Endothelial cell of umbilical vein (primary cell): ENCODE measurements around the gene HUNK. TPM values are rescaled to one million over a fixed set of nuclear protein-coding genes. Genes with fewer than 3 reads are reported as not detected.

ENCODE experiments used
- BruUV-seq: library from RNA; stranded (reverse); fragments of 400-500 nt; replicated peaks from 2 replicates; lab custom pipeline; 2021; lab: Mats Ljungman, UMichigan
- CTCF ChIA-PET: fragments of 300-600, 350-600 bp; sonication (Branson Sonifier 250); formaldehyde crosslinking; loops from one replicate; lab custom pipeline; 2021; ENCODE audit warnings: antibody characterized with exemption, inconsistent platforms; lab: Charles Lee
- POLR2A ChIA-PET: fragments of 300-600, 350-600 bp; sonication (Branson Sonifier 250); formaldehyde crosslinking; loops from one replicate; lab custom pipeline; 2021; ENCODE audit warnings: antibody characterized with exemption, inconsistent platforms; lab: Charles Lee
- DNase-seq: peaks from one replicate; pipeline ENCODE4 v3.0.0-alpha.2; 2011; ENCODE audit warnings: low read depth, low spot score
- FAIRE-seq: peaks from 2 replicates; lab custom pipeline; 2011; peaks lifted over from hg19 to GRCh38; lab: Jason Lieb, UNC
- H2AFZ ChIP-seq: 2 replicates; pipeline ENCODE4 v1.6.0; 2012; ENCODE audit warnings: low read depth, low read length, control low read depth, inconsistent platforms
- H3K27ac ChIP-seq: 2 replicates; pipeline ENCODE4 v1.5.1; 2011; ENCODE audit warnings: low read depth, mild to moderate bottlenecking, control low read depth, low read length, moderate library complexity; ENCODE audit not compliant: insufficient read depth
- H3K27me3 ChIP-seq, 2 experiments: 2 replicates each; pipeline versions ENCODE4 v1.6.0 to v1.6.1; 2011; ENCODE audit warnings: low read length in 2 of 2, mixed read lengths in 1 of 2; ENCODE audit not compliant: control insufficient read depth in 2 of 2, insufficient read depth in 2 of 2
- H3K36me3 ChIP-seq, 2 experiments: 2 replicates in 1 of 2; 3 replicates in 1 of 2; pipeline ENCODE4 v1.5.1; 2011; ENCODE audit warnings: low read length in 2 of 2, mild to moderate bottlenecking in 1 of 2, moderate library complexity in 1 of 2; ENCODE audit not compliant: control insufficient read depth in 2 of 2, insufficient read depth in 2 of 2; ENCODE audit errors: extremely low read depth in 1 of 2
- H3K4me1 ChIP-seq: 3 replicates; pipeline ENCODE4 v1.5.1; 2011; ENCODE audit warnings: mild to moderate bottlenecking, low read length; ENCODE audit not compliant: control insufficient read depth, insufficient read depth; ENCODE audit errors: extremely low read depth
- H3K4me2 ChIP-seq: 2 replicates; pipeline ENCODE4 v1.6.1; 2011; ENCODE audit warnings: low read length, control low read depth, mixed read lengths; ENCODE audit not compliant: insufficient read depth
- H3K4me3 ChIP-seq, 3 experiments: fragments of 200-600 bp in 1 of 3; sonication (generic), shearing (Covaris generic) in 1 of 3; replicated peaks in 1 of 3; 2 replicates each; pipeline ENCODE4 v1.5.1; 2011 to 2016; ENCODE audit warnings: control low read depth in 3 of 3, low read length in 3 of 3, mild to moderate bottlenecking in 2 of 3, inconsistent platforms in 1 of 3, low read depth in 1 of 3, moderate library complexity in 1 of 3; ENCODE audit not compliant: insufficient read depth in 1 of 3
- H3K79me2 ChIP-seq: 2 replicates; pipeline ENCODE4 v1.6.0; 2012; ENCODE audit warnings: low read length, inconsistent platforms; ENCODE audit not compliant: control insufficient read depth, insufficient read depth
- H3K9ac ChIP-seq: replicated peaks from 2 replicates; pipeline ENCODE3; 2011; ENCODE audit warnings: low read length, control low read depth; ENCODE audit not compliant: insufficient read depth; ENCODE audit errors: extremely low read depth
- H3K9me1 ChIP-seq: replicated peaks from 3 replicates; pipeline ENCODE4 v1.6.0; 2011; ENCODE audit warnings: mild to moderate bottlenecking, low read length; ENCODE audit not compliant: control insufficient read depth, insufficient read depth; ENCODE audit errors: extremely low read depth
- H3K9me3 ChIP-seq: replicated peaks from 2 replicates; pipeline ENCODE4 v1.5.1; 2012; ENCODE audit warnings: low read length, inconsistent platforms; ENCODE audit not compliant: control insufficient read depth, insufficient read depth
- H4K20me1 ChIP-seq: replicated peaks from 2 replicates; pipeline ENCODE3; 2011; ENCODE audit warnings: mild to moderate bottlenecking, low read length; ENCODE audit not compliant: control insufficient read depth, insufficient read depth; ENCODE audit errors: extremely low read depth
- CTCF ChIP-seq, 2 donors: IDR thresholded peaks; 1 replicate in 1 of 2; 2 replicates in 1 of 2; pipeline ENCODE4 v1.5.1; 2011; ENCODE audit warnings: low read length in 2 of 2, mild to moderate bottlenecking in 2 of 2, moderate library complexity in 2 of 2, control low read depth in 1 of 2, inconsistent platforms in 1 of 2, low read depth in 1 of 2; ENCODE audit not compliant: insufficient read depth in 1 of 2; ENCODE audit errors: extremely low read depth in 1 of 2
- EZH2 ChIP-seq: IDR thresholded peaks from 2 replicates; pipeline ENCODE4 v1.6.1; 2012; ENCODE audit warnings: borderline replicate concordance, low read depth, mild to moderate bottlenecking, moderate library complexity, low read length, inconsistent platforms; ENCODE audit not compliant: severe bottlenecking
- FOS ChIP-seq: IDR thresholded peaks from 2 replicates; pipeline ENCODE4 v1.6.1; 2011; ENCODE audit warnings: mild to moderate bottlenecking, low read length, moderate library complexity, borderline replicate concordance; ENCODE audit not compliant: insufficient read depth
- GATA2 ChIP-seq: IDR thresholded peaks from 2 replicates; pipeline ENCODE4 v1.7.0; 2011; ENCODE audit warnings: low read depth, mild to moderate bottlenecking, moderate library complexity, mixed read lengths, low read length; ENCODE audit not compliant: insufficient read length, insufficient read depth
- JUN ChIP-seq: IDR thresholded peaks from 2 replicates; pipeline ENCODE4 v1.6.1; 2011; ENCODE audit warnings: borderline replicate concordance, low read depth; ENCODE audit not compliant: insufficient read length, insufficient read depth
- MAX ChIP-seq: IDR thresholded peaks from 2 replicates; pipeline ENCODE4 v1.6.1; 2011; ENCODE audit not compliant: insufficient read depth, insufficient read length
- MYC ChIP-seq: IDR thresholded peaks from one replicate; pipeline ENCODE4 v1.6.1; 2011; ENCODE audit warnings: mild to moderate bottlenecking, low read depth, low read length
- POLR2A ChIP-seq: IDR thresholded peaks from 2 replicates; pipeline ENCODE4 v1.6.1; 2012; ENCODE audit warnings: low read depth, mild to moderate bottlenecking, control low read depth, low read length
- POLR2AphosphoS5 ChIP-seq: IDR thresholded peaks from 2 replicates; pipeline ENCODE4 v1.6.1; 2012; ENCODE audit warnings: low read depth, mild to moderate bottlenecking, control low read depth, low read length, moderate library complexity; ENCODE audit not compliant: insufficient read depth
- dilution Hi-C: fragments of 300-500 bp; cut with MboI; formaldehyde crosslinking; loops from one replicate; pipeline ENCODE4 v1.15.0; 2019; ENCODE audit warnings: low sequenced_read_pairs; ENCODE audit not compliant: extremely low pct_ligation_motif_present
- intact Hi-C: fragments of 100-400 bp; cut with micrococcal nuclease; formaldehyde crosslinking; loops from one replicate; pipeline ENCODE4 v1.10.0; 2022
- polyA plus RNA-seq, 4 experiments: library from polyadenylated mRNA; depleted of rRNA in 3 of 4; stranded (reverse) in 3 of 4; unstranded in 1 of 4; fragments of >200 nt; gene quantifications; 2 replicates each; pipeline versions ENCODE4 v1.2.1 to v1.2.3, GENCODE V29; 2011 to 2012; ENCODE audit warnings: missing spikeins in 1 of 4
- total RNA-seq: library from RNA; stranded (reverse); gene quantifications from 2 replicates; pipeline ENCODE4 v1.2.3, GENCODE V29; 2021

HUNK gene
- total and polyA plus RNA-seq, 2 donors (not counting 3 experiments of a cell fraction or from before 2014, with no cell fraction given) = not detected

- no peak for TF ChIP-seq MYC
- TF ChIP-seq POLR2A = no peak
- TF ChIP-seq MAX = no peak
- no peak for TF ChIP-seq JUN
- no peak for TF ChIP-seq EZH2
- TF ChIP-seq GATA2 = no peak
- no peak for TF ChIP-seq CTCF (IDR thresholded peaks at IDR 0.05; ENCODE audit: extremely low read depth in 1 of 2, insufficient read depth in 1 of 2, low read depth in 1 of 2, low read length in 2 of 2)
- no peak for TF ChIP-seq FOS
- no peak for TF ChIP-seq POLR2AphosphoS5
These were observed 145.6 kb downstream of the HUNK start for GRCh38 chr21:32018381-32018780.

More at GRCh38 chr21:32018381-32018780, 145.6 kb downstream of the HUNK start:
- no peaks in the 10 kb centered on the region for H3K9me3 ChIP-seq
- dilution Hi-C loops = no loop called here
- H3K79me2 ChIP-seq = no peaks in the 10 kb centered on the region
- BruUV-seq = no TSS peak
- DNase-seq (no peak), FAIRE-seq (no peak)
- H3K27ac ChIP-seq = no peak overlapping the region
- no peak overlapping the region for H3K4me2 ChIP-seq
- POLR2A ChIA-PET = no interaction called here
- no peaks in the 10 kb centered on the region for H3K4me1 ChIP-seq
- H3K9ac ChIP-seq = no peak overlapping the region
- no peaks in the 10 kb centered on the region for H3K36me3 ChIP-seq
- no peak overlapping the region for H2AFZ ChIP-seq
- H4K20me1 ChIP-seq = no peaks in the 10 kb centered on the region
- CTCF ChIA-PET = no interaction called here
- no peaks in the 10 kb centered on the region for H3K9me1 ChIP-seq
- intact Hi-C loops = no loop called here
- no peaks in the 10 kb centered on the region for H3K27me3 ChIP-seq
- H3K4me3 ChIP-seq = no peak overlapping the region
